Activated CD4-positive, alpha-beta T cell treated with anti-CD3 and anti-CD28 coated beads for 1 hour (primary cell): ENCODE data around the gene KSR2.

Experiments used
- DNase-seq: peaks from one replicate; pipeline ENCODE4 v3.0.0-alpha.2; 2020

Gene KSR2

GRCh38 chr12:117484901-117485300 is 483.9 kb downstream of the KSR2 start:
- DNase-seq, result no peak

GRCh38 chr12:117483501-117483900 is 485.3 kb downstream of the KSR2 start:
- DNase-seq, result no peak

- DNase-seq, result no peak
Measured at GRCh38 chr12:117481470-117481869, 487.3 kb downstream of the KSR2 start.

GRCh38 chr12:117476341-117476740 is 492.4 kb downstream of the KSR2 start:
- DNase-seq, result no peak

GRCh38 chr12:117473856-117474255 is 494.9 kb downstream of the KSR2 start:
- no peak for DNase-seq

GRCh38 chr12:117472983-117473382 is 495.8 kb downstream of the KSR2 start:
- no peak for DNase-seq

GRCh38 chr12:117470804-117471203 is 498.0 kb downstream of the KSR2 start:
- no peak for DNase-seq

GRCh38 chr12:117469883-117470483 is 498.8 kb downstream of the KSR2 start:
- no peak for DNase-seq

- no peak for DNase-seq
Measured at GRCh38 chr12:117468016-117468415, 500.8 kb downstream of the KSR2 start.

- DNase-seq, result no peak
Measured at GRCh38 chr12:117467588-117467987, 501.2 kb downstream of the KSR2 start.

- no peak for DNase-seq
Measured at GRCh38 chr12:117466677-117467362, 502.0 kb downstream of the KSR2 start.

- DNase-seq, result no peak
Measured at GRCh38 chr12:117461732-117462131, 507.1 kb downstream of the KSR2 start.

- DNase-seq, result no peak
Measured at GRCh38 chr12:117459229-117459628, 509.6 kb downstream of the KSR2 start.

GRCh38 chr12:117457189-117457588 is 511.6 kb downstream of the KSR2 start:
- no peak for DNase-seq

- no peak for DNase-seq
Measured at GRCh38 chr12:117456076-117456475, 512.7 kb downstream of the KSR2 start.

- DNase-seq, result no peak
Measured at GRCh38 chr12:117453961-117454360, 514.8 kb downstream of the KSR2 start.

GRCh38 chr12:117452112-117452511 is 516.7 kb downstream of the KSR2 start:
- no peak for DNase-seq

GRCh38 chr12:117450209-117450608 is 518.6 kb downstream of the KSR2 start:
- no peak for DNase-seq

GRCh38 chr12:117447665-117448366 is 521.0 kb downstream of the KSR2 start:
- no peak for DNase-seq

- no peak for DNase-seq
Measured at GRCh38 chr12:117444781-117445180, 524.0 kb downstream of the KSR2 start.

GRCh38 chr12:117441751-117442150 is 527.0 kb downstream of the KSR2 start:
- DNase-seq, result no peak

GRCh38 chr12:117440384-117440783 is 528.4 kb downstream of the KSR2 start:
- no peak for DNase-seq

- no peak for DNase-seq
Measured at GRCh38 chr12:117439531-117440001, 529.2 kb downstream of the KSR2 start.

- DNase-seq, result no peak
Measured at GRCh38 chr12:117438809-117439208, 530.0 kb downstream of the KSR2 start.
